ENCODE results near the gene STARD8. TPM values are rescaled to one million over a fixed set of nuclear protein-coding genes. Genes with fewer than 3 reads are reported as not detected.

Gene STARD8
- total and polyA plus RNA-seq, 4 donors: 1.9 to 17.9 (median 7.5) TPM

- Histone ChIP-seq H3K4me1 (ENCODE audit: control insufficient read depth in 1 of 2, insufficient read depth in 2 of 2, low read length in 2 of 2) (no peaks in the 10 kb centered on the region), H3K27ac (ENCODE audit: low read depth in 1 of 2, low read length in 2 of 2) (no peak overlapping the region), H3K36me3 (ENCODE audit: control insufficient read depth in 1 of 2, insufficient read depth in 2 of 2, low read length in 1 of 2) (no peaks in the 10 kb centered on the region), H3K9me3 (ENCODE audit: control insufficient read depth, low read length) (no peaks in the 10 kb centered on the region), H3K27me3 (ENCODE audit: control insufficient read depth in 1 of 2, insufficient read depth in 2 of 2, low read length in 1 of 2) (no peaks in the 10 kb centered on the region), H3K4me3 (ENCODE audit: low read length in 2 of 2) (no peak overlapping the region)
- ATAC-seq (ENCODE audit: low FRiP score) (no peak), DNase-seq (no peak)
- intact Hi-C loops (cut with DNase I): no loop called here
- WGBS, 2 donors: 68 to 91% methylated on average over 2 of the region's 2 CpGs
These were observed 15.0 kb upstream of the STARD8 start for GRCh38 chrX:68632491-68632890.

DNA sequence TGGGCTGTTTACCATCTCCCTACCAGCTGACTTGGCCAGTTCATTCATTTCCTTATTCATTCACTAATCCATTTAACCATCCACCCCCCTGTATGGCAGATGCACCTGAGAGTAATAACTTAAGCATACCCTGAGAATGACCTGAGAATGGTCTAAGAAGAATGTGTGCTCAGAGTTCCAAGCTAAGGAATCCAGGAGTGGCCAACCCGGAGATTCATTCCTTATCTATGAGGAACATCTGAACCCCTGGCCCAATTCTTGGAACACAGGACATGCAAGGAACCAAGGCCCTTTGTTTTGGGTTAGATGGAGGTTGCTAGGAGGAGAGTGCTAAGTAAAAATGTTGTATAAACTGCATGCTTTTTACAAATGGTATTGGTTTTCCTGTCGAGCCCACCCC is 13.5 kb upstream of the STARD8 start:
- Histone ChIP-seq H3K9me3 (ENCODE audit: control insufficient read depth, low read length) (no peaks in the 10 kb centered on the region), H3K4me3 (ENCODE audit: low read length in 2 of 2) (no peak overlapping the region), H3K27me3 (ENCODE audit: control insufficient read depth in 1 of 2, insufficient read depth in 2 of 2, low read length in 1 of 2) (no peaks in the 10 kb centered on the region), H3K4me1 (ENCODE audit: control insufficient read depth in 1 of 2, insufficient read depth in 2 of 2, low read length in 2 of 2) (no peaks in the 10 kb centered on the region), H3K36me3 (ENCODE audit: control insufficient read depth in 1 of 2, insufficient read depth in 2 of 2, low read length in 1 of 2) (no peaks in the 10 kb centered on the region), H3K27ac (ENCODE audit: low read depth in 1 of 2, low read length in 2 of 2) (no peak overlapping the region)
- intact Hi-C loops (cut with DNase I): no loop called here
- DNase-seq (no peak), ATAC-seq (ENCODE audit: low FRiP score) (no peak)
- 69 to 84% methylated on average over 2 of the region's 2 CpGs for WGBS, 2 donors

DNA sequence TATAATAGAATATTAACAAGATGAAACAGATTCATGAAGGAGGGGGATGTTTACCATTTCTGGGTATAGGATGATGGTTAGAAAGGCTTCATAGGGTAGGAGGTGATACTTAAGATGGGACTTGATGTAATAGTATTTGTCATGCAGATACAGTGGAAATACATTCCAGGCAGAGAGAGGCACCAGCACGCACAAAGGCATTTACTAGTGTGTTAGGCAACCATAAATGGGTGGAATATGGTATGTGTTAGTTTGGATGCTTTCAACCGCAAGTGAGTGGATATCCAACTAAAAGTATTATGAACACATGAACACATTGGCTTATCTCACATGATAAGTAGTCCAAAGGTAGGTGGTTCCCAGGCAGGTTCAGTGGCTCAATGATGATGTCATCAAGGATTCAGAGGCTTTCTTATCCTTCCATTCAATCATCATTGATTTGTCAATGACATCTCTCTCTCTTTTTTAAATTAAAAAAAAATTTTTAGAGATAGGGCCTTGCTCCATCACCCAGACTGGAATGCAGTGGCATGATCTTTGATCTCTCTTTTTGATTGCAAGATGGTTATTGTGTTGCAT is 12.7 kb upstream of the STARD8 start:
- Histone ChIP-seq H3K36me3 (ENCODE audit: control insufficient read depth in 1 of 2, insufficient read depth in 2 of 2, low read length in 1 of 2) (no peaks in the 10 kb centered on the region), H3K27me3 (ENCODE audit: control insufficient read depth in 1 of 2, insufficient read depth in 2 of 2, low read length in 1 of 2) (no peaks in the 10 kb centered on the region), H3K4me1 (ENCODE audit: control insufficient read depth in 1 of 2, insufficient read depth in 2 of 2, low read length in 2 of 2) (no peaks in the 10 kb centered on the region), H3K9me3 (ENCODE audit: control insufficient read depth, low read length) (no peaks in the 10 kb centered on the region), H3K27ac (ENCODE audit: low read depth in 1 of 2, low read length in 2 of 2) (no peak overlapping the region), H3K4me3 (ENCODE audit: low read length in 2 of 2) (no peak overlapping the region)
- 81 to 95% methylated on average over 2 of the region's 2 CpGs for WGBS, 2 donors
- intact Hi-C loops (cut with DNase I): no loop called here
- no peak for ATAC-seq (ENCODE audit: low FRiP score)
- no peak for DNase-seq

- Histone ChIP-seq H3K9me3 (ENCODE audit: control insufficient read depth, low read length) (no peaks in the 10 kb centered on the region), H3K36me3 (ENCODE audit: control insufficient read depth in 1 of 2, insufficient read depth in 2 of 2, low read length in 1 of 2) (no peaks in the 10 kb centered on the region), H3K27me3 (ENCODE audit: control insufficient read depth in 1 of 2, insufficient read depth in 2 of 2, low read length in 1 of 2) (peaks cover 0 to 4% of the 10 kb centered on the region in 2 donors), H3K4me1 (ENCODE audit: control insufficient read depth in 1 of 2, insufficient read depth in 2 of 2, low read length in 2 of 2) (no peaks in the 10 kb centered on the region), H3K4me3 (ENCODE audit: low read length in 2 of 2) (no peak overlapping the region), H3K27ac (ENCODE audit: low read depth in 1 of 2, low read length in 2 of 2) (no peak overlapping the region)
- 76 to 93% methylated on average over 2 of the region's 2 CpGs for WGBS, 2 donors
- ATAC-seq (ENCODE audit: low FRiP score) (no peak), DNase-seq (no peak)
- intact Hi-C loops (cut with DNase I): no loop called here
These were observed 6.8 kb upstream of the STARD8 start for GRCh38 chrX:68640661-68641060.

DNA sequence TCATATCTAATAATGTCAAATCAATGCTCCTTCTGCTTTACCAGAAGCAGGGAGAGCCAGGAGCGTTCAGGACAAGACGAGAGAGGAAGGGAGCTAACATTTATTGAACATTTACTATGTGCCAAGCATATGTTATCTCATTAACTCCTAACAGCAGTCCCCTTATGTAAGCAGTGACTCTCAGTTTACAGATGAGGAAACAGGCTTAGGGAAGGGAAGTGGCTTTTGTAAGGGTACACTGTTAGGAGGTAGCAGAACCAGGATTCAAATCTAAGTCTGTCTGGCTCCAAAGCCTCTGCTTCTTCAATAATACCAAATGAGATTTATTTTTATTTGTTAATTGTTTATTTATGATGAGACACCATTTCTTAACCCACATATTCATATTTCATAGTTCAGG is 2.6 kb upstream of the STARD8 start:
- Histone ChIP-seq H3K9me3 (ENCODE audit: control insufficient read depth, low read length) (no peaks in the 10 kb centered on the region), H3K36me3 (ENCODE audit: control insufficient read depth in 1 of 2, insufficient read depth in 2 of 2, low read length in 1 of 2) (no peaks in the 10 kb centered on the region), H3K4me3 (ENCODE audit: low read length in 2 of 2) (no peak overlapping the region), H3K27me3 (ENCODE audit: control insufficient read depth in 1 of 2, insufficient read depth in 2 of 2, low read length in 1 of 2) (peaks cover 0 to 4% of the 10 kb centered on the region in 2 donors), H3K27ac (ENCODE audit: low read depth in 1 of 2, low read length in 2 of 2) (no peak overlapping the region), H3K4me1 (ENCODE audit: control insufficient read depth in 1 of 2, insufficient read depth in 2 of 2, low read length in 2 of 2) (no peaks in the 10 kb centered on the region)
- no peak for DNase-seq
- intact Hi-C loops (cut with DNase I): no loop called here
- 92 to 97% methylated on average over 2 of the region's 2 CpGs for WGBS, 2 donors
- no peak for ATAC-seq (ENCODE audit: low FRiP score)

GRCh38 chrX:68646421-68646820 is 1.0 kb upstream of the STARD8 start:
- 53 to 67% methylated on average over 1 of the region's 1 CpG for WGBS, 2 donors
- no peak for ATAC-seq (ENCODE audit: low FRiP score)
- DNase-seq: no peak

DNA sequence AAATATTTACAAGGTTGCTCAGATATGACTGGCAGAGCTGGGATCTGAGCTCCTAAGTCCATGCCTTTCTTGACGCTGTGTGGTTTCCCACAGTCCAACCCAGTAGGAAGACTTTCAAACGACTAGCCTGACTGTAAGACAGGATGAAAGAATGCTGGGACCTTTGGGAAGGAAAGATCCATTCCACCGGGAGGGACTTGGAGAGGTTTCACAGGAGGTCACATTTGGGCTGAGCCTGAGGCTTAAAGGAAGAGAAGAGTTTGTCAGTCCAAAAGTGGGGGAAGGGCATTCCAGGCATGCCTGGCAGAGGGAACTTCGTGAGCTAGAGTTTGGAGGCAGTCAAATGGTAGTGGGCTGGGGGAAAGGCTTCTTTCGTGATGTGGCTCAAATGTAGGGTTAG is 1.5 kb downstream of the STARD8 start:
- ATAC-seq (ENCODE audit: low FRiP score): no peak
- H3K27me3 ChIP-seq (ENCODE audit: control insufficient read depth in 1 of 2, insufficient read depth in 2 of 2, low read length in 1 of 2): peaks cover 0 to 4% of the 10 kb centered on the region in 2 donors
- intact Hi-C loops (cut with DNase I): no loop called here

More at GRCh38 chrX:68646421-68646820, 1.0 kb upstream of the STARD8 start:
- Histone ChIP-seq H3K27me3 (ENCODE audit: control insufficient read depth in 1 of 2, insufficient read depth in 2 of 2, low read length in 1 of 2) (peaks cover 0 to 4% of the 10 kb centered on the region in 2 donors), H3K36me3 (ENCODE audit: control insufficient read depth in 1 of 2, insufficient read depth in 2 of 2, low read length in 1 of 2) (no peaks in the 10 kb centered on the region), H3K4me3 (ENCODE audit: low read length in 2 of 2) (no peak overlapping the region), H3K9me3 (ENCODE audit: control insufficient read depth, low read length) (no peaks in the 10 kb centered on the region), H3K4me1 (ENCODE audit: control insufficient read depth in 1 of 2, insufficient read depth in 2 of 2, low read length in 2 of 2) (no peaks in the 10 kb centered on the region), H3K27ac (ENCODE audit: low read depth in 1 of 2, low read length in 2 of 2) (no peak overlapping the region)
- intact Hi-C loops (cut with DNase I): no loop called here

GRCh38 chrX:68650491-68650890 is 3.0 kb downstream of the STARD8 start:
- no peak for ATAC-seq (ENCODE audit: low FRiP score)
- Histone ChIP-seq H3K4me1 (ENCODE audit: control insufficient read depth in 1 of 2, insufficient read depth in 2 of 2, low read length in 2 of 2) (no peaks in the 10 kb centered on the region), H3K27ac (ENCODE audit: low read depth in 1 of 2, low read length in 2 of 2) (no peak overlapping the region), H3K36me3 (ENCODE audit: control insufficient read depth in 1 of 2, insufficient read depth in 2 of 2, low read length in 1 of 2) (no peaks in the 10 kb centered on the region), H3K4me3 (ENCODE audit: low read length in 2 of 2) (no peak overlapping the region), H3K9me3 (ENCODE audit: control insufficient read depth, low read length) (no peaks in the 10 kb centered on the region), H3K27me3 (ENCODE audit: control insufficient read depth in 1 of 2, insufficient read depth in 2 of 2, low read length in 1 of 2) (no peaks in the 10 kb centered on the region)
- 92 to 98% methylated on average over 3 of the region's 3 CpGs for WGBS, 2 donors
- intact Hi-C loops (cut with DNase I): no loop called here
- no peak for DNase-seq

More for the DNA sequence above, 1.5 kb downstream of the STARD8 start:
- H3K4me3 ChIP-seq (ENCODE audit: low read length in 2 of 2): no peak overlapping the region
- H3K4me1 ChIP-seq (ENCODE audit: control insufficient read depth in 1 of 2, insufficient read depth in 2 of 2, low read length in 2 of 2): no peaks in the 10 kb centered on the region
- no peak for DNase-seq
- no peaks in the 10 kb centered on the region for H3K36me3 ChIP-seq (ENCODE audit: control insufficient read depth in 1 of 2, insufficient read depth in 2 of 2, low read length in 1 of 2)
- H3K27ac ChIP-seq (ENCODE audit: low read depth in 1 of 2, low read length in 2 of 2): no peak overlapping the region
- no peaks in the 10 kb centered on the region for H3K9me3 ChIP-seq (ENCODE audit: control insufficient read depth, low read length)
- 22 to 31% methylated on average over 5 of the region's 5 CpGs for WGBS, 2 donors

DNA sequence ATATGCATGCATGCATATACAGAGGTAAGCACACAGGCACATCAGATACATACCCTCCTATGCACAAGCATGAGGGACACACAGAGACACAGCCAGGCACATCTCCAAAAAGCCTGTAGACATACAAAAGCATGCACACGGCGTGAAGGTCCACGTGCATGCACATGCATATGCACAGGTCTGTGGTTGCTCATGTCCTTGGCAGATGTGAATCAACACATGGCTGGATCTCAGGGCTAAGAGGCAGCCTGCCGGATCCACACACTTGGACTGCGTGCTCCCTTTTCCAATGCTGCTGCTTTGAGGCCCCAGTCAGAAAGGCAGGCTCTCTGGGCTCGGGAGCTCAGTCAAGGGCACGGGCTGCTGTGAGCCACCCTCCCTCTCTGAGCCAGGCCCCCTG is 3.6 kb downstream of the STARD8 start:
- 80 to 87% methylated on average over 7 of the region's 7 CpGs for WGBS, 2 donors
- H3K27me3 ChIP-seq (ENCODE audit: control insufficient read depth in 1 of 2, insufficient read depth in 2 of 2, low read length in 1 of 2): no peaks in the 10 kb centered on the region
- H3K9me3 ChIP-seq (ENCODE audit: control insufficient read depth, low read length): no peaks in the 10 kb centered on the region
- DNase-seq (no peak), ATAC-seq (ENCODE audit: low FRiP score) (no peak)
- no peaks in the 10 kb centered on the region for H3K36me3 ChIP-seq (ENCODE audit: control insufficient read depth in 1 of 2, insufficient read depth in 2 of 2, low read length in 1 of 2)
- intact Hi-C loops (cut with DNase I): no loop called here
- no peaks in the 10 kb centered on the region for H3K4me1 ChIP-seq (ENCODE audit: control insufficient read depth in 1 of 2, insufficient read depth in 2 of 2, low read length in 2 of 2)
- no peak overlapping the region for H3K27ac ChIP-seq (ENCODE audit: low read depth in 1 of 2, low read length in 2 of 2)
- H3K4me3 ChIP-seq (ENCODE audit: low read length in 2 of 2): no peak overlapping the region
